ENCODE results near the gene FAM107B.

DNA sequence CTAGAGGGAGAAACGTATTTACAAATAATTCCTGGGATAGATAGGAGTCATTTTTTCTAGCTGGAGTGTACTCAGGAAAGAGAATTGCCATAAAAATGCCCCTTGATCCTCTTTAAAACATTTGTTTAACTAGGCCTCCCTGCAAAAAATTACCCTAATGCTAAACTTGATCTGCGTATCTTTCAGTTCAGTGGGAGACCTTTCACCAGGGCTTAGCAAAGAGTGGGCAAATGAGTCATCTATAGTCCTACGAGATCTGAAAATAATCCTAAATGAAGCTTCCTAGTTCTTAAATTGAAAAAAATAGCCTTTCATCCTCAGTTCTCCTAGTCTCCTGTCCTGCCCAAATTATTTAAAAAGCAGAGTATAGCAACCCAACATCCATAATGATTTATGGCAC lies 245.3 kb downstream of the FAM107B start:
- TF ChIP-seq, protein P1, sequence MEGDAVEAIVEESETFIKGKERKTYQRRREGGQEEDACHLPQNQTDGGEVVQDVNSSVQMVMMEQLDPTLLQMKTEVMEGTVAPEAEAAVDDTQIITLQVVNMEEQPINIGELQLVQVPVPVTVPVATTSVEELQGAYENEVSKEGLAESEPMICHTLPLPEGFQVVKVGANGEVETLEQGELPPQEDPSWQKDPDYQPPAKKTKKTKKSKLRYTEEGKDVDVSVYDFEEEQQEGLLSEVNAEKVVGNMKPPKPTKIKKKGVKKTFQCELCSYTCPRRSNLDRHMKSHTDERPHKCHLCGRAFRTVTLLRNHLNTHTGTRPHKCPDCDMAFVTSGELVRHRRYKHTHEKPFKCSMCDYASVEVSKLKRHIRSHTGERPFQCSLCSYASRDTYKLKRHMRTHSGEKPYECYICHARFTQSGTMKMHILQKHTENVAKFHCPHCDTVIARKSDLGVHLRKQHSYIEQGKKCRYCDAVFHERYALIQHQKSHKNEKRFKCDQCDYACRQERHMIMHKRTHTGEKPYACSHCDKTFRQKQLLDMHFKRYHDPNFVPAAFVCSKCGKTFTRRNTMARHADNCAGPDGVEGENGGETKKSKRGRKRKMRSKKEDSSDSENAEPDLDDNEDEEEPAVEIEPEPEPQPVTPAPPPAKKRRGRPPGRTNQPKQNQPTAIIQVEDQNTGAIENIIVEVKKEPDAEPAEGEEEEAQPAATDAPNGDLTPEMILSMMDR (IDR thresholded peaks at IDR 0.05), result no peak
- no peak for TF ChIP-seq POLR2A (IDR thresholded peaks at IDR 0.05)

All from adrenal gland (tissue), 5 donors.